AG09309 (cell line): Measurements from ENCODE around the gene SLC17A7.

Experiments
- DNase-seq: peaks from one replicate; pipeline ENCODE4 v3.0.0-alpha.2; 2010; ENCODE audit warnings: low read depth
- H3K4me3 ChIP-seq: 2 replicates; pipeline ENCODE4 v1.5.1; 2011; ENCODE audit warnings: mild to moderate bottlenecking, low read depth, low read length, moderate library complexity; ENCODE audit not compliant: control insufficient read depth
- TF ChIP-seq, protein P1 (sequence below): IDR thresholded peaks from 2 replicates; pipeline ENCODE4 v1.5.1; 2011; ENCODE audit warnings: mild to moderate bottlenecking, low read depth, low read length, inconsistent platforms; ENCODE audit not compliant: insufficient read depth, control insufficient read depth; ENCODE audit errors: missing control alignments

The SLC17A7 gene

DNA sequence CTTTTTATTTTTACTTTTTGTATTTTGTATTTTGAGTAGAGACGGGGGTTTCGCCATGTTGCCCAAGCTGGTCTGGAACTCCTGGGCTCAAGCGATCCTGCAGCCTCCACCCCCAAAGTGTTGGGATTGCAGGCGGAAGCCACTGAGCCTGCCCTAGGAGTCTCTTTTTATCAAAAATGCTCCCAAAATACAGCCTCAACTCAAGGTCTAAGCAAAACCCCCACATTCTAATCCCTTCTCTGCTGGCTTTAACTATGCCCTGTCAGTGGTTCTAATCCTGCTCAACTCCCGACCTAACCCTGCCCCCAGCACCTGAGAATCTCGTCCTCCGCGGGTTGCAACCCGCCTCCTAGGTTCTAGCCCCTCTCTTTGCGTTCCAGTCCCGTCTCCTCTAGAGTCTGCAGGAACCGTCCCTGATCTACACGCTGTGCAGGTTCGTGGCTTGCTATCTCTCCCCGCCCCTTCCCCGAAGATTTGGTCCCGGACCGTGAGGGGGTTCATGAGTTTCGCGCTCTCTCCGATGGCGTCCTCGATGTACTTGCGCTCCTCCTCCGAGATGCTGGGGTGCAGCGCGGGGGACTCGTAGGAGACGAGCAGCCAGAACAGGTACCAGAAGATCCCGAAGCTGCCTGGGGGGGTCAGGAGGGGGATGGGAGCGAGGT lies 8.0 kb downstream of the SLC17A7 start:
- DNase-seq: no peak
- TF ChIP-seq, protein P1, sequence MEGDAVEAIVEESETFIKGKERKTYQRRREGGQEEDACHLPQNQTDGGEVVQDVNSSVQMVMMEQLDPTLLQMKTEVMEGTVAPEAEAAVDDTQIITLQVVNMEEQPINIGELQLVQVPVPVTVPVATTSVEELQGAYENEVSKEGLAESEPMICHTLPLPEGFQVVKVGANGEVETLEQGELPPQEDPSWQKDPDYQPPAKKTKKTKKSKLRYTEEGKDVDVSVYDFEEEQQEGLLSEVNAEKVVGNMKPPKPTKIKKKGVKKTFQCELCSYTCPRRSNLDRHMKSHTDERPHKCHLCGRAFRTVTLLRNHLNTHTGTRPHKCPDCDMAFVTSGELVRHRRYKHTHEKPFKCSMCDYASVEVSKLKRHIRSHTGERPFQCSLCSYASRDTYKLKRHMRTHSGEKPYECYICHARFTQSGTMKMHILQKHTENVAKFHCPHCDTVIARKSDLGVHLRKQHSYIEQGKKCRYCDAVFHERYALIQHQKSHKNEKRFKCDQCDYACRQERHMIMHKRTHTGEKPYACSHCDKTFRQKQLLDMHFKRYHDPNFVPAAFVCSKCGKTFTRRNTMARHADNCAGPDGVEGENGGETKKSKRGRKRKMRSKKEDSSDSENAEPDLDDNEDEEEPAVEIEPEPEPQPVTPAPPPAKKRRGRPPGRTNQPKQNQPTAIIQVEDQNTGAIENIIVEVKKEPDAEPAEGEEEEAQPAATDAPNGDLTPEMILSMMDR: no peak
- H3K4me3 ChIP-seq: no peak overlapping the region

DNA sequence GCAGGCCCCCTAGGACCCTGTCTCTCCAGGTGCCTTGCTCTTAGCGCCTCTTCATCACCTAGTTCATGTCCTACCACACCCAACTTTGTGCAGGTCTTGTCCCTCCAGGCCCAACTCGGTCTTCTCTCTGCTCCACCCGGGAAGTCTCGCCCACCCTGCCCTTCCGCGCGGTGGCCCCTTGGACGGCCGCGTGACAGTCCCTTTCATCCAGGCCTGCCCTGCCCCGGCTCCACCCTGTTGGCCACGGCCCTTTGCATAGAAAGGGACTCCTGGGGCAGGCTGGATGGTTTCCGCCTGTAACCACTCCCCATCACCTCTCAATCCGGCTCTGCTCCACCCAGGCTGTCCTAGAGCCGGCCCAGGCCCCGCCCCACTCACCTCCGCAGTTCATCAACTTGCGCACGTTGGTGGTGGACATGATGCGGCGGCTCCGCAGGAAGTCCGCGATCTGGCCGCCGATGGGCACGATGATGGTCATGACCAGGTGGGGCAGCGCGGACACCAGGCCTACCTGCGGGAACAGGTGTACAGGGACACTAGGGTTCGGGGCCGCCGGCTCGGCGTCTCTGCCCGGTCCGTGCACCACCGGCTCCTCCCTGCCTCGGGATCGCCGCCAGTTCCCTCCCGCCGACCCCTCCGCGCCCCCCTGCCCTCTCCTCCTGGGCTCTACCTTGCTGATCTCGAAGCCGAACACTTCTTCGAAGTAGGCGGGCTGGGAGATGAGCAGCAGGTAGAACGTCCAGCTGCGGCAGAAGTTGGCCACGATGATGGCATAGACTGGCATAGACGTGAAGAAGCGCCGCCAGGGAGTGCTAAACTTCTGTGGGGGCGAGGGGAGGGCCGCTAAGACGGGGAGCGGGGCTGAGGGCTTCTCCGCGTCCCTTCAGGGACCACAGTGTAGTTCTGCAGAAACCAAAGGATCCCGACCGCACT lies 8.9 kb downstream of the SLC17A7 start:
- no peak for DNase-seq
- TF ChIP-seq, protein P1: no peak
- H3K4me3 ChIP-seq: no peak overlapping the region

DNA sequence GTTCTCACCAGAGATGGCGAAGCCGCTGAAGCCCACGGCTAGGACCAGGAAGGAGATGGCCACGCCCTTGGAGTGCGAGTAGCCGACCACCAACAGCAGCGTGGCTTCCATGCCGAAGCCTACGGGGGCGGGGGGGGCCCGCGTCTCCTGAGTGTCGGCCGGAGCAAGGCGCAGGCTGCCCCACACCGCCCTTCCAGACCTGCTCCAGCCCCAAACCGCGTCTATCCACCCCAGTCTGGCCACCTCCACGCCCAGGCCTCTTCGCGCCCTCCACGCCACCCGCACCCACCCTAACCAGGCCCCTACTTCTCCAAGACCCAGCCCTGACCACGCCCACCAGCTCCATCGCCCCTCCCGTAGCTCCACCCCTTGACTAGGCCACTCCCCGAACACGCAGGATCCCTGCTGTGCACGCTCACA lies 10.0 kb downstream of the SLC17A7 start:
- no peak for DNase-seq
- TF ChIP-seq, protein P1: no peak
- H3K4me3 ChIP-seq: no peak overlapping the region

DNA sequence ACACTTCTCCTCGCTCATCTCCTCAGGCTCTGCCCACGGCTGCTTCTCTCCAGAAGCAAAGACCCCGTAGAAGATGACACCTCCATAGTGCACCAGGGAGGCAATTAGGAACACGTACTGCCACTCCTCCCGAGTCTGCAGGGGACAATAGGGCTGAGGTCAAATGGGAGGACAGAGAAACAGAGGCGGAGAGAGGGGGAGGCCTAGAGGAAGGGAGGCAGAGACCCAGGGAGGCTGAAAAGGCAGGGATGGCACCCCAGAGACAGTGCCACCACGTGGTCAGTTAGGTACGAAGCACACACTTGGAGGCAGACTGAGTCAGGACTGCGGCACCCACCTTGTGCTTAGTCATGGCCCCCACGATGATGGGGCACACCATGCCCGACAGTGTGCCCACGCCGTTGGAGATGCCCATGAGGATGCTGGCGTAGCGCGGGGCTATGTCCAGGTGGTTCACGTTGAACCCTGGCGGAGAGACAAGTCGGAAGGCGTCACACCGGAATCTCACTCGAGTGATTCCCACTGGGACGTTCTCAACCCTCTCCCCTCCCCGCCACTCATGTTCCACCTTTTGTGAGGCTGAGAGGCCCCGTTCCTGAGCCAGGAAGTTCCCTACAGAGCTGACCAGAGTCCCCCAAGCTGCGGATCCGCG lies 10.5 kb downstream of the SLC17A7 start:
- no peak overlapping the region for H3K4me3 ChIP-seq
- DNase-seq: no peak
- TF ChIP-seq, protein P1: peak; percentile 34

DNA sequence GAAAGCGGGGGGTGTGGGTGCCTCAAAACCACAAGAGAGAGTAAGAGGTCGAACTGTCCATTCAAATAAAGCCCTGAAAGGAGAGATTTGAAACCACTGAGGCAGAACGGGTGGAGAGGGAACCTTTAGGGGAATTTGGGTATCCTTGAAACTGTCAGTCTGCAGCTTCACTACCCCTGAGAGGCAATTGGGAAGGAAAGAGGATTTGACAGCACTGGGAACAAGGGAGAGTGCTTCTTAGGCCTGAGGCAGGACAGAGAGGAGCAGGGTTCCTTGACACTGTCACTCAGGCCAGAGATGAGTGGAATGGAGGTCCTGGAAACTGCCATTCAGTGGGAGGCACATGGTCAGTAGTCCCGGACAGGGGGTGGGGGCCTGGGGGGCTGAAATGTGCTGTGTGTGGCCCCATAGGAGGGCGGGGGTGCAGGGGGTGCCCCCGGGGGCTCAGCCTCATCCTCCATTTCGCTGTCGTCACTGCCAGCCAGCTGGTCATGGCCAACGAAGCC lies 11.1 kb downstream of the SLC17A7 start:
- H3K4me3 ChIP-seq: no peak overlapping the region
- DNase-seq: no peak
- TF ChIP-seq, protein P1: no peak
